ENCODE results near the gene HCN2. TPM values are rescaled to one million over a fixed set of nuclear protein-coding genes. Genes with fewer than 3 reads are reported as not detected.
"Not testable (repeated sequence)": the region's sequence is repeated elsewhere in the genome, so short reads cannot be mapped to it uniquely, and the experiment has no call there.

Gene HCN2
- total RNA-seq, 1 donor from 2014 or later = 2.0 TPM

GRCh38 chr19:584240-585001 is 5.3 kb upstream of the HCN2 start:
- DNase-seq (ENCODE audit: extremely low read depth, low read depth, low spot score) = no peak

- not testable (repeated sequence) for DNase-seq (ENCODE audit: extremely low read depth, low read depth, low spot score)
Observed at GRCh38 chr19:585146-585545, 4.5 kb upstream of the HCN2 start.

GRCh38 chr19:585551-586110 is 4.0 kb upstream of the HCN2 start:
- DNase-seq (ENCODE audit: extremely low read depth, low read depth, low spot score) = no peak

- DNase-seq (ENCODE audit: extremely low read depth, low read depth, low spot score) = no peak
Observed at GRCh38 chr19:588093-588740, 1.5 kb upstream of the HCN2 start.

GRCh38 chr19:588741-589692 is 664 bp upstream of the HCN2 start:
- no peak for DNase-seq (ENCODE audit: extremely low read depth, low read depth, low spot score)

- no peak for DNase-seq (ENCODE audit: extremely low read depth, low read depth, low spot score)
Observed at GRCh38 chr19:590396-590745, 690 bp downstream of the HCN2 start.

- no peak for DNase-seq (ENCODE audit: extremely low read depth, low read depth, low spot score)
Observed at GRCh38 chr19:590750-591098, 1.0 kb downstream of the HCN2 start.

GRCh38 chr19:591099-591958 is 1.6 kb downstream of the HCN2 start:
- no peak for DNase-seq (ENCODE audit: extremely low read depth, low read depth, low spot score)

GRCh38 chr19:592101-592500 is 2.4 kb downstream of the HCN2 start:
- DNase-seq (ENCODE audit: extremely low read depth, low read depth, low spot score) = no peak

GRCh38 chr19:593055-593454 is 3.4 kb downstream of the HCN2 start:
- DNase-seq (ENCODE audit: extremely low read depth, low read depth, low spot score) = no peak

GRCh38 chr19:593505-593904 is 3.8 kb downstream of the HCN2 start:
- DNase-seq (ENCODE audit: extremely low read depth, low read depth, low spot score) = no peak

- no peak for DNase-seq (ENCODE audit: extremely low read depth, low read depth, low spot score)
Observed at GRCh38 chr19:594265-594870, 4.7 kb downstream of the HCN2 start.

- no peak for DNase-seq (ENCODE audit: extremely low read depth, low read depth, low spot score)
Observed at GRCh38 chr19:595326-596262, 5.9 kb downstream of the HCN2 start.

GRCh38 chr19:596263-596655 is 6.6 kb downstream of the HCN2 start:
- DNase-seq (ENCODE audit: extremely low read depth, low read depth, low spot score) = no peak

GRCh38 chr19:597406-598315 is 8.0 kb downstream of the HCN2 start:
- DNase-seq (ENCODE audit: extremely low read depth, low read depth, low spot score) = no peak

- DNase-seq (ENCODE audit: extremely low read depth, low read depth, low spot score) = no peak
Observed at GRCh38 chr19:601310-601709, 11.6 kb downstream of the HCN2 start.

- DNase-seq (ENCODE audit: extremely low read depth, low read depth, low spot score) = no peak
Observed at GRCh38 chr19:601790-602189, 12.1 kb downstream of the HCN2 start.

All from glomerular endothelial cell (primary cell).